Measurements from ENCODE around the gene GLRX. TPM values are rescaled to one million over a fixed set of nuclear protein-coding genes. Genes with fewer than 3 reads are reported as not detected.

Gene GLRX
- total and polyA plus RNA-seq, 2 of the 13 experiments (the other 11 are each of a cell fraction or from before 2014, with no cell fraction given): 63.8 to 499 TPM

- no peak for TF ChIP-seq ZBTB21 (CRISPR knock-in tag; IDR thresholded peaks at IDR 0.05)
- TF ChIP-seq MED1 (CRISPR knock-in tag; IDR thresholded peaks at IDR 0.05): peak; percentile 96
- TF ChIP-seq SIN3A (IDR thresholded peaks at IDR 0.05; ENCODE audit: borderline replicate concordance, low read depth, low read length): no peak
- no peak for TF ChIP-seq SP2 (CRISPR knock-in tag; IDR thresholded peaks at IDR 0.05)
- TF ChIP-seq ZNF430 (CRISPR knock-in tag; IDR thresholded peaks at IDR 0.05): peak; percentile 72; the same call in 1 of the 2 replicates
- TF ChIP-seq ZNF251 (CRISPR knock-in tag; IDR thresholded peaks at IDR 0.05): no peak
- TF ChIP-seq DBP (CRISPR knock-in tag; IDR thresholded peaks at IDR 0.05; ENCODE audit: not compliant biosample characterization): no peak
- TF ChIP-seq ZNF414 (CRISPR knock-in tag; IDR thresholded peaks at IDR 0.05): peak; percentile 74; the same call in 1 of the 2 replicates
- TF ChIP-seq NFATC3 (CRISPR knock-in tag; IDR thresholded peaks at IDR 0.05): no peak
- TF ChIP-seq TCF7L2 (IDR thresholded peaks at IDR 0.05; ENCODE audit: low read depth, low read length): no peak
- TF ChIP-seq, protein P1, sequence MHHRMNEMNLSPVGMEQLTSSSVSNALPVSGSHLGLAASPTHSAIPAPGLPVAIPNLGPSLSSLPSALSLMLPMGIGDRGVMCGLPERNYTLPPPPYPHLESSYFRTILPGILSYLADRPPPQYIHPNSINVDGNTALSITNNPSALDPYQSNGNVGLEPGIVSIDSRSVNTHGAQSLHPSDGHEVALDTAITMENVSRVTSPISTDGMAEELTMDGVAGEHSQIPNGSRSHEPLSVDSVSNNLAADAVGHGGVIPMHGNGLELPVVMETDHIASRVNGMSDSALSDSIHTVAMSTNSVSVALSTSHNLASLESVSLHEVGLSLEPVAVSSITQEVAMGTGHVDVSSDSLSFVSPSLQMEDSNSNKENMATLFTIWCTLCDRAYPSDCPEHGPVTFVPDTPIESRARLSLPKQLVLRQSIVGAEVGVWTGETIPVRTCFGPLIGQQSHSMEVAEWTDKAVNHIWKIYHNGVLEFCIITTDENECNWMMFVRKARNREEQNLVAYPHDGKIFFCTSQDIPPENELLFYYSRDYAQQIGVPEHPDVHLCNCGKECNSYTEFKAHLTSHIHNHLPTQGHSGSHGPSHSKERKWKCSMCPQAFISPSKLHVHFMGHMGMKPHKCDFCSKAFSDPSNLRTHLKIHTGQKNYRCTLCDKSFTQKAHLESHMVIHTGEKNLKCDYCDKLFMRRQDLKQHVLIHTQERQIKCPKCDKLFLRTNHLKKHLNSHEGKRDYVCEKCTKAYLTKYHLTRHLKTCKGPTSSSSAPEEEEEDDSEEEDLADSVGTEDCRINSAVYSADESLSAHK (CRISPR knock-in tag; IDR thresholded peaks at IDR 0.05; ENCODE audit: borderline replicate concordance): no peak
- no peak for TF ChIP-seq TCF12 (IDR thresholded peaks at IDR 0.05)
- no peak for TF ChIP-seq TCF12 (CRISPR knock-in tag; IDR thresholded peaks at IDR 0.05)
- TF ChIP-seq ZNF572 (CRISPR knock-in tag; IDR thresholded peaks at IDR 0.05): peak; percentile 92; the same call in 1 of the 2 replicates
- peak; percentile 58; the same call in 1 of the 2 replicates for TF ChIP-seq FOXK1 (CRISPR knock-in tag; IDR thresholded peaks at IDR 0.05; ENCODE audit: borderline replicate concordance, low read depth)
- peak in 1 of 2 experiments; percentile 62; a peak in 1 of 4 replicates for TF ChIP-seq REST (IDR thresholded peaks at IDR 0.05; ENCODE audit: borderline replicate concordance in 1 of 2, low read depth in 1 of 2, low read length in 2 of 2)
- TF ChIP-seq RNF219 (CRISPR knock-in tag; IDR thresholded peaks at IDR 0.05): no peak
- no peak for TF ChIP-seq ATF7-NPFF (CRISPR knock-in tag; IDR thresholded peaks at IDR 0.05; ENCODE audit: low read depth)
- peak; percentile 52; the same call in 1 of the 2 replicates for TF ChIP-seq ZNF317 (CRISPR knock-in tag; IDR thresholded peaks at IDR 0.05)
- no peak for TF ChIP-seq KAT2B (IDR thresholded peaks at IDR 0.05; ENCODE audit: borderline replicate concordance, low read depth, low read length)
Observed at GRCh38 chr5:95864944-95865504, 42.5 kb upstream of the GLRX start (continued).

All from HepG2 (cell line).